Measurements from ENCODE around the gene BTBD8. TPM values are rescaled to one million over a fixed set of nuclear protein-coding genes. Genes with fewer than 3 reads are reported as not detected.

Gene BTBD8
- total RNA-seq = 2.1 and 6.9 TPM in 2 replicates

GRCh38 chr1:92080128-92080985 is at the start of gene BTBD8:
Gene BTBD8 (plus strand): TSS chr1:92080345. CDS start chr1:92080572, 227 bp downstream.

GRCh38 chr1:92075311-92075710 is 4.8 kb upstream of the BTBD8 start, which contains the start of gene SETSIP:
Gene SETSIP (minus strand): TSS chr1:92075411. CDS start chr1:92075411, 0 bp downstream.

GRCh38 chr1:92217721-92218120 is 137.6 kb downstream of the BTBD8 start, which contains the start of gene C1orf146:
Gene C1orf146 (plus strand): TSS chr1:92217915. CDS start chr1:92231421, 13,506 bp downstream.

Other genes with a start within 250 kb of the BTBD8 start
- 13.6 and 18.4 TPM in 2 replicates for gene TGFBR3, start 194.2 kb upstream of the BTBD8 start, total RNA-seq
- gene BRDT, start 130.9 kb upstream of the BTBD8 start, total RNA-seq = not detected in 2 replicates
- 0.13 TPM in 1 of 2 replicates, not detected in the other for gene EPHX4, start 50.4 kb upstream of the BTBD8 start, total RNA-seq
- gene SETSIP, start 4.9 kb upstream of the BTBD8 start, total RNA-seq = 0.13 TPM in 1 of 2 replicates, not detected in the other
- not detected in 2 replicates for gene C1orf146, start 137.6 kb downstream of the BTBD8 start, total RNA-seq
- gene GLMN, start 218.6 kb downstream of the BTBD8 start, total RNA-seq = 3.8 and 4.7 TPM in 2 replicates
- gene RPAP2, start 218.7 kb downstream of the BTBD8 start, total RNA-seq = 13.4 TPM in 2 replicates